Stimulated activated CD4-positive, alpha-beta T cell treated with anti-CD3 and anti-CD28 coated beads, Interleukin-12 subunit alpha, Interleukin-12 subunit beta, amount 100 ng/mL, for 4 hours (primary cell): ENCODE results near the gene GLP1R.
A peak's percentile ranks its signal among the peaks of the same experiment; 100 is the strongest.
"Not testable (repeated sequence)": the region's sequence is repeated elsewhere in the genome, so short reads cannot be mapped to it uniquely, and the experiment has no call there.

Experiments used
- DNase-seq: peaks from one replicate; pipeline ENCODE4 v3.0.0-alpha.2; 2020

Gene GLP1R

GRCh38 chr6:39090036-39090435 lies 41.5 kb downstream of the GLP1R start:
- no peak for DNase-seq

- no peak for DNase-seq
Measured at GRCh38 chr6:39091220-39091619, 42.6 kb downstream of the GLP1R start.

GRCh38 chr6:39092124-39092523 lies 43.5 kb downstream of the GLP1R start:
- DNase-seq: no peak

- no peak for DNase-seq
Measured at GRCh38 chr6:39093149-39093708, 44.6 kb downstream of the GLP1R start.

- no peak for DNase-seq
Measured at GRCh38 chr6:39095578-39095977, 47.0 kb downstream of the GLP1R start.

GRCh38 chr6:39100358-39100757 lies 51.8 kb downstream of the GLP1R start:
- no peak for DNase-seq

DNA sequence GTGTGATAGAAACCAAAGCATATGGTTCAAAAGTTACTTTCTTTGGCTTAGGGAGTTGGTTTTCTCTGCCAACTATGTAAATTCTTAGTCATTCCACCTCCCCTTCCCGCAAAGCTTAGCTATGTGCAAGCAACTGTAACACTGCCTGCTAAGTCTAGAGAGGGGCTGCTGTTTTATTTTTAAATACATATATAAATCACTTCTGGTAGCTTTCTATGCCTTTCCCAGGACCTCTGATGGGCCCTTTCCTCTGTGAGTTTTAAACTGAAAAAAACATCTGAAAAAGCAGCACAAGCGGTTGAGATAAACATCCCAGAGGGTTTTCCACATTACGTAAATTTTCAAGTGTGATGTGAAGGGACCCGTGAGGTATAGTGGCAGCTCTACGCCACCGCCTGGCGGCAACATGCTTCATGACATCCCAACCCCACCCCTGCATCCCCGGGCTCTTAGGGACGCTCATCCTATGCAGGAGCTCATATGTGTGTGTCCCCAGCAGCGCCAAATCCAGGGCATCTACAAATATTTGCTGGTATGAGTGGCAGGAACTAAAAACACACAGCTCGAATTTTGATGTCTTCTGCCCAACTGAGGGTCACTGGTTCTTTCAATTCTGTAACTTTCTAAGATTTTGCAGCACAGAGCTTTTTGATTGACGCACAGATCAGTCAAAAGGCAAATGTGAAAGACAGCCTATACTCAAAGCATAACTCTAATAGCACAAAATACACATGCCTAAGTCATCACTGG lies 53.7 kb downstream of the GLP1R start:
- DNase-seq: no peak

GRCh38 chr6:39102821-39103136 lies 54.2 kb downstream of the GLP1R start:
- no peak for DNase-seq

DNA sequence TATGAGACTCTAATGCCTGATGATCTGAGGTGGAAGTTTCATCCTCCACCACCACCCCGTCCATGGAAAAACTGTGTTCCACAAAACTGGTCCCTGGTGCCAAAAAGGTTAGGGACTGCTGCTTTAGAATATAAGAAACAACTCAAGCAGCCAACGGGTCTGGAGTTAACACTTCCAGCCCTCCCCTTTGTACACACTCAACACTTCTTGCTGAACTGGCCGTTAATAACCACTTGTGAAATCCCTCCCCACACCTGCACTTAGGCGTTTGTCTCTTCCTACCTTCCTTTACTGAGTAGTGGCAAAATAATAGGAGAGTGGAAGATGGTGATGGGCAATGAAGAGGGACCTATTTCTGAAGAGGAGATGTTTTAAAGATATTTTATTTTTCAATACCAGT lies 55.9 kb downstream of the GLP1R start:
- no peak for DNase-seq

- DNase-seq: no peak
Measured at GRCh38 chr6:39107034-39107433, 58.5 kb downstream of the GLP1R start.

DNA sequence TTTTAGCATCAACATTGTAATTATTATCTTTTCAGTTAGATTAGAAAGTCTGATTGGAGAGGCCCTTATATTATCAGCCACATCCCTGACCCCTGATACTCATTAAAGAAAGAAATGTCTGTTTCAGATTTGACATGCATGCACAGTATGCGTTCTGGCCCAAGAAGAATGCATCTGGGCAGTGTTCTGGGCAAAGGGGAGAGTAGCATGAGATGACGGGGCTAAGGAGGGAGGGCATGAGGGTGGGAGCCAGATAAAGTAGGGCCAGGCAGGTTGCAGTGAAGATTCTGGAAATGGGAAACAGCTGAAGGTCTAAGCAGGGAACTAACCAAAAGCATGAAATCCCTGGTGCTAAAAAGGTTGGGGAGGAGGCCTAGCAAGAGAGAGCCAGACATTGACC lies 59.1 kb downstream of the GLP1R start:
- DNase-seq: no peak

- no peak for DNase-seq
Measured at GRCh38 chr6:39108041-39108839, 59.7 kb downstream of the GLP1R start.

- no peak for DNase-seq
Measured at GRCh38 chr6:39111280-39111679, 62.7 kb downstream of the GLP1R start.

GRCh38 chr6:39113788-39114187 lies 65.2 kb downstream of the GLP1R start:
- DNase-seq: no peak

- DNase-seq: no peak
Measured at GRCh38 chr6:39114388-39114703, 65.8 kb downstream of the GLP1R start.

GRCh38 chr6:39114704-39115599 lies 66.4 kb downstream of the GLP1R start, which contains the start of gene SAYSD1:
SAYSD1 (minus strand) TSS chr6:39115186; CDS start chr6:39115089, 97 bp downstream.
- DNase-seq: peak; percentile 91

DNA sequence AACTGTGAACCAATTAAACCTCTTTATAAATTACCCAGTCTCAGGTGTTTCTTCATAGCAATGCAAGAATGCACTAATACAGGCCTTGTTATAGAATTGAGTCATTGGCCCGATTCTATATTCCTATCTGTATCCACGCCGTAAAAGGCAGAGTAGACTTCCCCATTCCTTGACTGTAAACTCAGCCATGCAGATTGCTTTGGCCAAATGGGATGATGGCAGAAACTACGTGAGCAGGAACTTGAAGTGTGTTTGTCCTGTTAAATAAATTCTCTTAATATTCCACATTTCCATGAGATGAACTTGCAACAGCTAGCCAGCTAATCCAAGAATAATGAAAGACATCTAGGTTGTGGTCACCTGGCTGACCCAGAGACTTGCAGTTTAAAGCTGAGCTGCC lies 70.3 kb downstream of the GLP1R start:
- DNase-seq: no peak

DNA sequence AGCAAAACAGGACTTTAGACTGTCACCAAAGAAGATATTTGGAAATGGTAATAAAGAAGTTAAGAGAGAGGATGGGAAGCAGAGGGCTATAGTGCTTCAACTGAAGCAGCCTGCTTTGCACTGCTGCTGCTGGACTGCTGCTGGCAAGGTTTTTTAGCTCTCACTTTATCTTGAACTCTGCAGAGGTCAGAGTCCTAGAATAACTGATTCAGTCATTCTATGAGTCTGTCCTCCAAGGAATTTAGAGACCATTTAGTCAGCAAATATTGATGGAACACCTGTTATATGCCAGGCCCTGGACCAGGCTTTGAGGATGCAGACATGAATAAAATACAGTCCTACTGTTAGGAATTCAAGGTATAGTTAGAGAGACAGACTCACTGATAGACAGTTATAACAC lies 75.5 kb downstream of the GLP1R start:
- DNase-seq: no peak

- no peak for DNase-seq
Measured at GRCh38 chr6:39128106-39128505, 79.5 kb downstream of the GLP1R start.

DNA sequence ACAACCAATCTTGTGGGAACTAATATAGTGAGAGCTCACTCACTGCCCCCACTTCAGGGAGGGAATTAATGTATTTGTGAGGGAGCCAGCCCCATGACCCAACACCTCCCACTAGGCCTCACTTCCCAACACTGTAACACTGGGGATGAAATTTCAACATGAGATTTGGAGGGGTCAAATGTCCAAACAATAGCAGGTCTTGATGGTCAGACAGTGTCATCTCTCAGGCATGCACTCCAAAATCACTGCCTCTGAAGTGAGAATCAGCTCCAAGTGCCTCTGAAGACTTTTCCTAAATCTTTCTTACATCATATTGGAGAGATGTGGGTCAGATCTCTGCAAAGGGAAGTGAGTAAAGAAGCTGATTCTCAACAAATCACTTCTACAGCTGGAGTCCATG lies 80.3 kb downstream of the GLP1R start:
- DNase-seq: no peak

GRCh38 chr6:39130691-39131090 lies 82.1 kb downstream of the GLP1R start:
- no peak for DNase-seq

GRCh38 chr6:39134761-39135160 lies 86.2 kb downstream of the GLP1R start:
- DNase-seq: not testable (repeated sequence)

DNA sequence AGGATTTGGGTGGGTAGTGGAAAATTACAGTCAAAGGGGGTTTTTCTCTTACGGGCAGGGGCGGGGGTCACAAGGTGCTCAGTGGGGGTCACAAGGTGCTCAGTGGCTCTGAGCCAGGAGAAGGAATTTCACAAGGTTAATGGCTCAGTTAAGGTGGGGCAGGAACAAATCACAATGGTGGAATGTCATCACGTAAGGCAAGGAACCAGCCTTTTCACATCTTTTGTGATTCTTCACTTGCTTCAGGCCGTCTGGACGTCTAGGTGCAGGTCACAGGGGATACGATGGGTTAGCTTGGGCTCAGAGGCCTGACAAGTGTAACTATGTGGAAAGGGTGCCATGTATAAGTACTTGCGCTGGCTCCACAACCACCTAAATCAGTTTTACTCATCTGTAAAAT lies 87.6 kb downstream of the GLP1R start:
- not testable (repeated sequence) for DNase-seq
